DOHH2 (cell line): ENCODE measurements around the gene CHD6.

Experiments used
- H3F3A ChIP-seq: fragments of 200-600 bp; sonication (generic), shearing (Covaris generic); 2 replicates; pipeline ENCODE4 v1.6.0; 2016; ENCODE audit warnings: antibody characterized with exemption, mild to moderate bottlenecking; ENCODE audit not compliant: control insufficient read depth, insufficient read depth
- H3K27ac ChIP-seq: fragments of 200-600 bp; sonication (generic); 2 replicates; pipeline ENCODE4 v1.5.1; 2014; ENCODE audit warnings: low read depth, mild to moderate bottlenecking, low read length, moderate library complexity
- H3K27me3 ChIP-seq: fragments of 200-600 bp; sonication (generic); 2 replicates; pipeline ENCODE4 v1.6.1; 2014; ENCODE audit warnings: mild to moderate bottlenecking, low read length, mixed read lengths; ENCODE audit not compliant: control insufficient read depth
- H3K36me3 ChIP-seq: fragments of 200-600 bp; sonication (generic); 2 replicates; pipeline ENCODE4 v1.6.1; 2014; ENCODE audit warnings: mild to moderate bottlenecking, low read length, moderate library complexity, mixed read lengths; ENCODE audit not compliant: control insufficient read depth
- H3K4me1 ChIP-seq: fragments of 200-600 bp; sonication (generic); 2 replicates; pipeline ENCODE4 v1.6.1; 2014; ENCODE audit warnings: mild to moderate bottlenecking, low read length, mixed read lengths; ENCODE audit not compliant: control insufficient read depth
- H3K4me2 ChIP-seq: fragments of 200-600 bp; sonication (generic); 2 replicates; pipeline ENCODE4 v1.6.0; 2014; ENCODE audit warnings: mild to moderate bottlenecking, low read length, moderate library complexity
- H3K4me3 ChIP-seq: fragments of 200-600 bp; sonication (generic); 2 replicates; pipeline ENCODE4 v1.5.1; 2014; ENCODE audit warnings: mild to moderate bottlenecking, low read length, mixed read lengths
- H3K79me2 ChIP-seq: fragments of 200-600 bp; sonication (generic); 2 replicates; pipeline ENCODE4 v1.6.1; 2014; ENCODE audit warnings: mild to moderate bottlenecking, low read length, mixed read lengths; ENCODE audit not compliant: control insufficient read depth
- H3K9me2 ChIP-seq: fragments of 200-600 bp; sonication (generic); replicated peaks from 2 replicates; pipeline ENCODE4 v1.6.1; 2014; ENCODE audit warnings: mild to moderate bottlenecking, low read length, mixed read lengths; ENCODE audit not compliant: control insufficient read depth
- H3K9me3 ChIP-seq: fragments of 200-600 bp; sonication (generic); 2 replicates; pipeline ENCODE4 v1.6.1; 2014; ENCODE audit warnings: antibody characterized with exemption, low read length, mixed read lengths; ENCODE audit not compliant: control insufficient read depth, insufficient read depth
- H4K20me1 ChIP-seq: fragments of 200-600 bp; sonication (generic); 2 replicates; pipeline ENCODE4 v1.6.0; 2014; ENCODE audit warnings: low read depth, mild to moderate bottlenecking, antibody characterized with exemption, low read length, moderate library complexity; ENCODE audit not compliant: control insufficient read depth, insufficient read depth
- EZH2phosphoT487 ChIP-seq: fragments of 200-600 bp; sonication (generic); IDR thresholded peaks from 2 replicates; pipeline ENCODE4 v1.6.1; 2017; ENCODE audit warnings: borderline replicate concordance, mild to moderate bottlenecking, antibody characterized with exemption, low read length, moderate library complexity, mixed read lengths
- TF ChIP-seq, protein P1 (sequence below): fragments of 200-600 bp; sonication (generic); IDR thresholded peaks from one replicate; pipeline ENCODE4 v1.5.1; 2014; ENCODE audit warnings: antibody characterized with exemption, mild to moderate bottlenecking, low read depth, low read length; ENCODE audit not compliant: poor library complexity, severe bottlenecking

CHD6 gene

DNA sequence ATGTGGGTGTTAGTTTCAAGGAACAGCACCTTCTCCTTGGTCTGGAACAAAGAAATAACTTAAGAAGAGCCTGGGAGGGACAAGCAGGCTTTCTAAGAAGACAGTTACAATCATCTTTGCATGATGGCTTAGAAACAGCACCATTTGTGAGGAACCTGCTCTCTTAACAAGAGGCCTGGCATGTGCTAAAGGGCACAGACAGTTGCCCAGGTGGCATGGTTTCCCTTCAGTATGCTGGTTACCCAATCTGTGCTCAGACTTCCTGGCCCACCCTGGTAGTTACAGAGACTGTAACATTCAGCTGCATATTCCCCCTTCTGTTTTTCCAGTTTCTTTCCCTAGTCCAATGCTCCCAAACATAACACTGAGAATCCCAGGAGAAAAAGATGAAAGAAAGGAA, 84.0 kb downstream of the CHD6 start:
- Histone ChIP-seq H3K27me3 (no peaks in the 10 kb centered on the region), H3K27ac (no peak overlapping the region), H3K4me2 (no peak overlapping the region), H3F3A (no peaks in the 10 kb centered on the region), H3K4me3 (no peak overlapping the region), H3K79me2 (no peaks in the 10 kb centered on the region), H3K9me2 (no peaks in the 10 kb centered on the region), H3K4me1 (no peaks in the 10 kb centered on the region), H3K36me3 (peaks cover 13% of the 10 kb centered on the region), H4K20me1 (no peaks in the 10 kb centered on the region), H3K9me3 (peaks cover 5% of the 10 kb centered on the region; the same call in 1 of the 2 replicates)
- TF ChIP-seq EZH2phosphoT487 = no peak
- TF ChIP-seq, protein P1, sequence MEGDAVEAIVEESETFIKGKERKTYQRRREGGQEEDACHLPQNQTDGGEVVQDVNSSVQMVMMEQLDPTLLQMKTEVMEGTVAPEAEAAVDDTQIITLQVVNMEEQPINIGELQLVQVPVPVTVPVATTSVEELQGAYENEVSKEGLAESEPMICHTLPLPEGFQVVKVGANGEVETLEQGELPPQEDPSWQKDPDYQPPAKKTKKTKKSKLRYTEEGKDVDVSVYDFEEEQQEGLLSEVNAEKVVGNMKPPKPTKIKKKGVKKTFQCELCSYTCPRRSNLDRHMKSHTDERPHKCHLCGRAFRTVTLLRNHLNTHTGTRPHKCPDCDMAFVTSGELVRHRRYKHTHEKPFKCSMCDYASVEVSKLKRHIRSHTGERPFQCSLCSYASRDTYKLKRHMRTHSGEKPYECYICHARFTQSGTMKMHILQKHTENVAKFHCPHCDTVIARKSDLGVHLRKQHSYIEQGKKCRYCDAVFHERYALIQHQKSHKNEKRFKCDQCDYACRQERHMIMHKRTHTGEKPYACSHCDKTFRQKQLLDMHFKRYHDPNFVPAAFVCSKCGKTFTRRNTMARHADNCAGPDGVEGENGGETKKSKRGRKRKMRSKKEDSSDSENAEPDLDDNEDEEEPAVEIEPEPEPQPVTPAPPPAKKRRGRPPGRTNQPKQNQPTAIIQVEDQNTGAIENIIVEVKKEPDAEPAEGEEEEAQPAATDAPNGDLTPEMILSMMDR = no peak

DNA sequence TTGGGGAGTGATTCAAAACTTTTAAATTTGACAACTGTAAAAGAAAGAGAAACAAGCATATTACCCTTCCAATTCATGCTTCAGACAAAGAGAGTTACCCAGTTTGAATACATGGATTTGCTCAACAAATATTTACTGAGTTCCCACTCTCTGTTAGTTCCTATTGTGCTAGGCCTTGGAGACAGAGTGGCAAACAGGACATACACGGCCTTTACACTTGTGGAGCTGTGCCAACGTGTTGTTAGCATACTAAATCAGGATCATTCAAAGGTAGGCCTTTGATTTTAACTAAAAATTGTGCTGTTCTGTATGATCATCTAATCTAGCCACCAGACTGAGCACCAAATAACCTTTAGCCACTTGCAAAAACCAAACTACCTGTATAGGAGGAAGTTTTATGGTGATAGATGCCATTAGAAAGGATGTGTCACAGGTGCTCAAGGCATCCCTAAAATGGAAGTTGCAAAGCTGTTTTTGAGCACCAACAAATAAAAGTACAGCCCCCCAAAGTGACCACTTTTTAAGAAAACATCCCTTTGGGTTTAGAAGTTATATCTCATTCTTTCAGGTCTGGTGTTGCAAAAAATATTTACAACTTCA, 84.5 kb downstream of the CHD6 start:
- H3K4me1 ChIP-seq = no peaks in the 10 kb centered on the region
- H3K9me3 ChIP-seq = peaks cover 5% of the 10 kb centered on the region; the same call in 1 of the 2 replicates
- no peaks in the 10 kb centered on the region for H3K9me2 ChIP-seq
- H3K27me3 ChIP-seq = no peaks in the 10 kb centered on the region
- TF ChIP-seq, protein P1 = no peak
- no peak for TF ChIP-seq EZH2phosphoT487
- no peaks in the 10 kb centered on the region for H4K20me1 ChIP-seq
- H3F3A ChIP-seq = no peaks in the 10 kb centered on the region
- no peak overlapping the region for H3K27ac ChIP-seq
- H3K4me3 ChIP-seq = no peak overlapping the region
- peaks cover 8% of the 10 kb centered on the region for H3K36me3 ChIP-seq
- H3K79me2 ChIP-seq = no peaks in the 10 kb centered on the region
- no peak overlapping the region for H3K4me2 ChIP-seq

DNA sequence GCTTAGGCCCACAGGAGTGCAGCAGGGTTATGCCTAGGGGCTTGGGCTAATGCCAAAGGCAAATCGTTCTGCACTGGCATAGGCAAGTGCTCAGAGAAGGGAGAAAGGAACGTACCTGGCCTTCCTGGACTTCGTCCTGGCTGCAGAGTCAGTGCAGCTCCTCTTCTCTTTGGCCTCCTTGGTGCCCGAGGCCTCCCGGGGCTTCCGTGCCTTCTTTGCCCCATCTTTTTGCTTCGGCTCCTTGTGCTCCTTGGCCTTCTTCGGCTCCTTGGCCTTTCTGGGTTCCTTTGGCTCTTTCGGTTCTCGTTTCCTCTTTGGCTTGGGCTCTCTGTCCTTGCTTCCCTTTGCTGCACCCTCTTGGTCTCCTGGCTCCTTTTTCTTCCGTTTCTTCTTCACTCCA, 85.2 kb downstream of the CHD6 start:
- H3K27me3 ChIP-seq = no peaks in the 10 kb centered on the region
- no peak overlapping the region for H3K27ac ChIP-seq
- H3K4me1 ChIP-seq = no peaks in the 10 kb centered on the region
- no peaks in the 10 kb centered on the region for H3F3A ChIP-seq
- no peak overlapping the region for H3K4me3 ChIP-seq
- no peaks in the 10 kb centered on the region for H3K79me2 ChIP-seq
- no peaks in the 10 kb centered on the region for H3K9me2 ChIP-seq
- TF ChIP-seq EZH2phosphoT487 = no peak
- TF ChIP-seq, protein P1 = no peak
- peaks cover 9% of the 10 kb centered on the region for H3K36me3 ChIP-seq
- H3K4me2 ChIP-seq = no peak overlapping the region
- peaks cover 5% of the 10 kb centered on the region; the same call in 1 of the 2 replicates for H3K9me3 ChIP-seq
- no peaks in the 10 kb centered on the region for H4K20me1 ChIP-seq
